IMR-90 (cell line): ENCODE results near the gene FCRL5. TPM values are rescaled to one million over a fixed set of nuclear protein-coding genes. Genes with fewer than 3 reads are reported as not detected.

ENCODE experiments used
- ATAC-seq: fragments of 200-7000 bp; cut with Tn5 transposase; 2 replicates; pipeline ENCODE4 v1.9.1; 2020; ENCODE audit warnings: low read depth, mild to moderate bottlenecking, moderate library complexity
- BruUV-seq: library from RNA; stranded (reverse); fragments of 400-500 nt; replicated peaks from 2 replicates; lab custom pipeline; 2021; lab: Mats Ljungman, UMichigan
- CTCF ChIA-PET: fragments of 300-600 bp; formaldehyde crosslinking; extraction: SDS; loops from one replicate; lab custom pipeline; 2021; ENCODE audit warnings: antibody characterized with exemption; lab: Yijun Ruan, JAX
- POLR2A ChIA-PET: fragments of 300-600 bp; sonication (Branson Sonifier 250); formaldehyde crosslinking; loops from one replicate; lab custom pipeline; 2022; ENCODE audit warnings: antibody characterized with exemption; ENCODE audit not compliant: unreplicated experiment; lab: Charles Lee
- DNase-seq: peaks from one replicate; pipeline ENCODE4 v3.0.0; 2013
- H2AFZ ChIP-seq: replicated peaks from 2 replicates; pipeline ENCODE3; 2013; ENCODE audit warnings: low read length, mild to moderate bottlenecking; ENCODE audit not compliant: poor library complexity
- H2AK5ac ChIP-seq: 2 replicates; pipeline ENCODE4 v1.6.1; 2013; ENCODE audit warnings: low read depth, low read length, inconsistent platforms
- H2AK9ac ChIP-seq: replicated peaks from 2 replicates; pipeline ENCODE3; 2013; ENCODE audit warnings: mild to moderate bottlenecking, low read depth, low read length, moderate library complexity; ENCODE audit not compliant: poor library complexity
- H2BK120ac ChIP-seq: 2 replicates; pipeline ENCODE4 v1.6.1; 2013; ENCODE audit warnings: low read depth, low read length, inconsistent platforms
- H2BK15ac ChIP-seq: 3 replicates; pipeline ENCODE4 v1.6.1; 2013; ENCODE audit warnings: low read depth, low read length, inconsistent platforms
- H2BK20ac ChIP-seq: 2 replicates; pipeline ENCODE4 v1.6.1; 2013; ENCODE audit warnings: low read depth, mild to moderate bottlenecking, inconsistent platforms, low read length, moderate library complexity
- H2BK5ac ChIP-seq: 2 replicates; pipeline ENCODE4 v1.6.1; 2013; ENCODE audit warnings: mild to moderate bottlenecking, low read depth, low read length, inconsistent platforms; ENCODE audit not compliant: poor library complexity, severe bottlenecking
- H3K14ac ChIP-seq: replicated peaks from 2 replicates; pipeline ENCODE4 v1.6.1; 2013; ENCODE audit warnings: low read depth, low read length, inconsistent platforms
- H3K18ac ChIP-seq: 2 replicates; pipeline ENCODE4 v1.6.1; 2013; ENCODE audit warnings: low read depth, low read length, control low read depth
- H3K23ac ChIP-seq: 2 replicates; pipeline ENCODE4 v1.6.1; 2013; ENCODE audit warnings: low read depth, low read length, inconsistent platforms
- H3K27ac ChIP-seq: 2 replicates; pipeline ENCODE4 v1.5.1; 2013; ENCODE audit warnings: mild to moderate bottlenecking, control low read depth, low read length; ENCODE audit not compliant: insufficient read depth
- H3K27me3 ChIP-seq: 2 replicates; pipeline ENCODE4 v1.6.1; 2013; ENCODE audit warnings: low read length; ENCODE audit not compliant: control insufficient read depth, insufficient read depth
- H3K36me3 ChIP-seq: 2 replicates; pipeline ENCODE4 v1.6.1; 2013; ENCODE audit warnings: low read length, mixed read lengths; ENCODE audit not compliant: control insufficient read depth, insufficient read depth
- H3K4ac ChIP-seq: 2 replicates; pipeline ENCODE4 v1.6.1; 2013; ENCODE audit warnings: low read depth, low read length, inconsistent platforms
- H3K4me1 ChIP-seq: 2 replicates; pipeline ENCODE4 v1.6.1; 2013; ENCODE audit warnings: low read length, mixed read lengths; ENCODE audit not compliant: control insufficient read depth, insufficient read depth
- H3K4me2 ChIP-seq: 2 replicates; pipeline ENCODE4 v1.6.1; 2013; ENCODE audit warnings: low read depth, mild to moderate bottlenecking, control low read depth, low read length, moderate library complexity
- H3K4me3 ChIP-seq: 2 replicates; pipeline ENCODE4 v1.5.1; 2013; ENCODE audit warnings: low read depth, mild to moderate bottlenecking, control low read depth, low read length, moderate library complexity; ENCODE audit not compliant: insufficient read depth
- H3K56ac ChIP-seq: 2 replicates; pipeline ENCODE4 v1.6.1; 2013; ENCODE audit warnings: low read length, inconsistent platforms; ENCODE audit not compliant: insufficient read depth; ENCODE audit errors: extremely low read depth
- H3K79me1 ChIP-seq, 2 experiments: 2 replicates each; pipeline ENCODE4 v1.6.1; 2013; ENCODE audit warnings: low read length in 2 of 2, inconsistent platforms in 1 of 2, low read depth in 1 of 2
- H3K9ac ChIP-seq: 2 replicates; pipeline ENCODE4 v1.6.1; 2013; ENCODE audit warnings: low read depth, low read length, control low read depth
- H3K9me1 ChIP-seq: 2 replicates; pipeline ENCODE4 v1.6.1; 2013; ENCODE audit warnings: low read length, inconsistent platforms; ENCODE audit not compliant: insufficient read depth
- H3K9me3 ChIP-seq: 2 replicates; pipeline ENCODE4 v1.6.1; 2013; ENCODE audit warnings: low read length; ENCODE audit not compliant: control insufficient read depth, insufficient read depth
- H4K20me1 ChIP-seq: 2 replicates; pipeline ENCODE4 v1.6.1; 2013; ENCODE audit warnings: low read length, inconsistent platforms; ENCODE audit not compliant: insufficient read depth
- H4K5ac ChIP-seq: 2 replicates; pipeline ENCODE4 v1.6.1; 2013; ENCODE audit warnings: mild to moderate bottlenecking, low read depth, low read length, control low read depth
- H4K8ac ChIP-seq, 2 experiments: 2 replicates each; pipeline ENCODE4 v1.6.1; 2013; ENCODE audit warnings: low read depth in 2 of 2, low read length in 2 of 2, control low read depth in 1 of 2, inconsistent platforms in 1 of 2
- H4K91ac ChIP-seq: 2 replicates; pipeline ENCODE4 v1.6.1; 2013; ENCODE audit warnings: low read depth, low read length, inconsistent platforms; ENCODE audit not compliant: insufficient read depth
- BHLHE40 ChIP-seq: fragments of 150-350 bp; IDR thresholded peaks from 2 replicates; pipeline ENCODE4 v1.6.1; 2016; ENCODE audit warnings: mild to moderate bottlenecking, low read depth, low read length
- CEBPB ChIP-seq: IDR thresholded peaks from 2 replicates; pipeline ENCODE4 v1.6.1; 2012; ENCODE audit warnings: low read depth, low read length, improper control_type of control experiment
- CHD1 ChIP-seq: IDR thresholded peaks from 2 replicates; pipeline ENCODE4 v1.6.1; 2012; ENCODE audit warnings: low read depth, low read length, improper control_type of control experiment
- FOS ChIP-seq: fragments of 150-350 bp; IDR thresholded peaks from 2 replicates; pipeline ENCODE4 v1.6.1; 2016; ENCODE audit warnings: low read depth, low read length
- MAFK ChIP-seq: IDR thresholded peaks from 2 replicates; pipeline ENCODE4 v1.6.1; 2012; ENCODE audit warnings: low read depth, low read length, improper control_type of control experiment
- MAZ ChIP-seq: IDR thresholded peaks from 2 replicates; pipeline ENCODE4 v1.6.1; 2012; ENCODE audit warnings: low read depth, mild to moderate bottlenecking, low read length, improper control_type of control experiment, moderate library complexity, borderline replicate concordance
- MXI1 ChIP-seq: IDR thresholded peaks from 2 replicates; pipeline ENCODE4 v1.6.1; 2012; ENCODE audit warnings: low read depth, mild to moderate bottlenecking, low read length, moderate library complexity, borderline replicate concordance
- NFE2L2 ChIP-seq: fragments of 150-350 bp; IDR thresholded peaks from 2 replicates; pipeline ENCODE4 v1.6.1; 2016; ENCODE audit warnings: low read depth, mild to moderate bottlenecking, low read length
- POLR2A ChIP-seq: IDR thresholded peaks from 2 replicates; pipeline ENCODE4 v1.6.1; 2012; ENCODE audit warnings: mild to moderate bottlenecking, low read depth, low read length
- RAD21 ChIP-seq: IDR thresholded peaks from 2 replicates; pipeline ENCODE4 v1.6.1; 2012; ENCODE audit warnings: low read length, improper control_type of control experiment
- RCOR1 ChIP-seq: IDR thresholded peaks from 2 replicates; pipeline ENCODE4 v1.6.1; 2012; ENCODE audit warnings: mild to moderate bottlenecking, low read length, improper control_type of control experiment; ENCODE audit not compliant: insufficient replicate concordance
- RFX5 ChIP-seq: IDR thresholded peaks from 2 replicates; pipeline ENCODE4 v1.8.0; 2012; ENCODE audit warnings: low read depth, mild to moderate bottlenecking, low read length, moderate library complexity
- SMC3 ChIP-seq: fragments of 150-350 bp; IDR thresholded peaks from 2 replicates; pipeline ENCODE4 v1.6.1; 2016; ENCODE audit warnings: low read depth, mild to moderate bottlenecking, antibody characterized with exemption, low read length, moderate library complexity
- WGBS, 2 experiments: methylation state at CpG; one replicate each; pipeline versions ENCODE4 v1.1.5 to v1.1.7; 2013; ENCODE audit warnings: missing lambda C conversion rate in 2 of 2; ENCODE audit not compliant: insufficient read length in 1 of 2; ENCODE audit errors: extremely low coverage in 2 of 2; 5-methylcytosine and 5-hydroxymethylcytosine counted together
- dilution Hi-C: fragments of 300-500 bp; cut with HindIII; formaldehyde crosslinking; loops from one replicate; pipeline ENCODE4 v1.14.3; 2018; ENCODE audit warnings: low sequenced_read_pairs; ENCODE audit not compliant: unreplicated experiment
- in situ Hi-C: fragments of 300-500 bp; cut with MboI; formaldehyde crosslinking; loops from 3 replicates; pipeline ENCODE4 v1.14.3; 2019; ENCODE audit warnings: low sequenced_read_pairs, inconsistent platforms, mixed read lengths
- intact Hi-C: fragments of 100-400 bp; cut with micrococcal nuclease; formaldehyde crosslinking; loops from 2 replicates; pipeline ENCODE4 v1.10.0; 2022
- polyA plus RNA-seq, 3 experiments: library from polyadenylated mRNA; depleted of rRNA; stranded (reverse); fragments of >200 nt; gene quantifications; 2 replicates each; pipeline ENCODE4 v1.2.3, GENCODE V29; 2012; ENCODE audit warnings: low replicate concordance in 1 of 3
- total RNA-seq: library from RNA; depleted of rRNA; stranded (reverse); fragments of >200 nt; gene quantifications from 2 replicates; pipeline ENCODE4 v1.2.3, GENCODE V29; 2012
- TF ChIP-seq, protein P1 (sequence below): fragments of 150-350 bp; IDR thresholded peaks from 2 replicates; pipeline ENCODE4 v1.6.1; 2017; ENCODE audit warnings: mild to moderate bottlenecking, antibody characterized with exemption, low read length, low read depth
- TF ChIP-seq, protein P2 (sequence below): conservative IDR thresholded peaks from 2 replicates; pipeline ENCODE4 v1.5.1; 2012; ENCODE audit warnings: mild to moderate bottlenecking, low read depth, low read length, improper control_type of control experiment
- TF ChIP-seq, protein P3 (sequence below): fragments of 150-350 bp; IDR thresholded peaks from 2 replicates; pipeline ENCODE4 v1.6.1; 2016; ENCODE audit warnings: low read depth, mild to moderate bottlenecking, low read length, moderate library complexity, borderline replicate concordance

The FCRL5 gene
- total and polyA plus RNA-seq, 2 of the 4 experiments (the other 2 are of a cell fraction), result not detected

DNA sequence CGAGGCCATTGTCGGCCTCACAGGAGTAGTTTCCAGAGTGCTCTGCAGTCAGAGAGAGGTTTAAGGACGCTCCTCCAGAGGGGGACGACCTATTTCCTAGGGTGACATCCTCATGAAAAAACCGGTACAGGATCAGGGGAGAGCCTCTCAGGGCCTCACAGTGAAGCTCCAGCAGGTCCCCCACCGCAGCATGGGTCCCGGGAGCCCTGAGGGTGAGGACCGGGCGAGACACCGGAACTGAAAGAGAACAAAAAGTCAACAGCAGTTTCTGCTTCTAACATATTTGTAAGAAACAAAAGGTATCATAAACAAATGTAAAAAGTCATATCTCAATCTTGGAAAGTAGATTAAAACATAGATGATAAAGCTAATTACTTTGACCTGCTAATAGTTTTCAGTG is 31.3 kb downstream of the FCRL5 start:
- ATAC-seq (no peak), DNase-seq (no peak)
- intact Hi-C loops, result no loop called here
- CTCF ChIA-PET, result no interaction called here
- POLR2A ChIA-PET, result no interaction called here
- Histone ChIP-seq H3K79me1 (no peaks in the 10 kb centered on the region), H3K27ac (no peak overlapping the region), H3K4me1 (no peaks in the 10 kb centered on the region), H3K4ac (no peak overlapping the region), H4K91ac (no peak overlapping the region), H3K27me3 (no peaks in the 10 kb centered on the region), H2AK9ac (no peak overlapping the region), H3K4me2 (no peak overlapping the region), H3K56ac (no peak overlapping the region), H3K23ac (no peak overlapping the region), H2BK5ac (no peak overlapping the region), H2AK5ac (no peak overlapping the region), H2AFZ (no peak overlapping the region), H3K18ac (no peak overlapping the region), H4K8ac (no peak overlapping the region), H4K5ac (no peak overlapping the region), H2BK20ac (no peak overlapping the region), H3K9me3 (no peaks in the 10 kb centered on the region), H3K9ac (no peak overlapping the region), H3K4me3 (no peak overlapping the region), H2BK120ac (no peak overlapping the region), H2BK15ac (no peak overlapping the region), H3K14ac (no peak overlapping the region), H3K36me3 (no peaks in the 10 kb centered on the region), H3K9me1 (no peaks in the 10 kb centered on the region), H4K20me1 (no peaks in the 10 kb centered on the region)
- WGBS, 2 experiments, result 81% methylated on average over 3 of the region's 10 CpGs; no CpG with 5 or more reads in 1 of the 2 experiments
- dilution Hi-C loops, result no loop called here
- BruUV-seq, result no TSS peak
- in situ Hi-C loops, result no loop called here
- TF ChIP-seq MAFK (no peak), MAZ (no peak), POLR2A (no peak), RAD21 (no peak), RCOR1 (no peak), SMC3 (no peak), RFX5 (no peak), BHLHE40 (no peak), NFE2L2 (no peak), CHD1 (no peak), MXI1 (no peak), CEBPB (no peak), FOS (no peak)
- TF ChIP-seq, protein P1, sequence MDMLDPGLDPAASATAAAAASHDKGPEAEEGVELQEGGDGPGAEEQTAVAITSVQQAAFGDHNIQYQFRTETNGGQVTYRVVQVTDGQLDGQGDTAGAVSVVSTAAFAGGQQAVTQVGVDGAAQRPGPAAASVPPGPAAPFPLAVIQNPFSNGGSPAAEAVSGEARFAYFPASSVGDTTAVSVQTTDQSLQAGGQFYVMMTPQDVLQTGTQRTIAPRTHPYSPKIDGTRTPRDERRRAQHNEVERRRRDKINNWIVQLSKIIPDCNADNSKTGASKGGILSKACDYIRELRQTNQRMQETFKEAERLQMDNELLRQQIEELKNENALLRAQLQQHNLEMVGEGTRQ, result no peak
- TF ChIP-seq, protein P2, sequence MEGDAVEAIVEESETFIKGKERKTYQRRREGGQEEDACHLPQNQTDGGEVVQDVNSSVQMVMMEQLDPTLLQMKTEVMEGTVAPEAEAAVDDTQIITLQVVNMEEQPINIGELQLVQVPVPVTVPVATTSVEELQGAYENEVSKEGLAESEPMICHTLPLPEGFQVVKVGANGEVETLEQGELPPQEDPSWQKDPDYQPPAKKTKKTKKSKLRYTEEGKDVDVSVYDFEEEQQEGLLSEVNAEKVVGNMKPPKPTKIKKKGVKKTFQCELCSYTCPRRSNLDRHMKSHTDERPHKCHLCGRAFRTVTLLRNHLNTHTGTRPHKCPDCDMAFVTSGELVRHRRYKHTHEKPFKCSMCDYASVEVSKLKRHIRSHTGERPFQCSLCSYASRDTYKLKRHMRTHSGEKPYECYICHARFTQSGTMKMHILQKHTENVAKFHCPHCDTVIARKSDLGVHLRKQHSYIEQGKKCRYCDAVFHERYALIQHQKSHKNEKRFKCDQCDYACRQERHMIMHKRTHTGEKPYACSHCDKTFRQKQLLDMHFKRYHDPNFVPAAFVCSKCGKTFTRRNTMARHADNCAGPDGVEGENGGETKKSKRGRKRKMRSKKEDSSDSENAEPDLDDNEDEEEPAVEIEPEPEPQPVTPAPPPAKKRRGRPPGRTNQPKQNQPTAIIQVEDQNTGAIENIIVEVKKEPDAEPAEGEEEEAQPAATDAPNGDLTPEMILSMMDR, result no peak
- TF ChIP-seq, protein P3, sequence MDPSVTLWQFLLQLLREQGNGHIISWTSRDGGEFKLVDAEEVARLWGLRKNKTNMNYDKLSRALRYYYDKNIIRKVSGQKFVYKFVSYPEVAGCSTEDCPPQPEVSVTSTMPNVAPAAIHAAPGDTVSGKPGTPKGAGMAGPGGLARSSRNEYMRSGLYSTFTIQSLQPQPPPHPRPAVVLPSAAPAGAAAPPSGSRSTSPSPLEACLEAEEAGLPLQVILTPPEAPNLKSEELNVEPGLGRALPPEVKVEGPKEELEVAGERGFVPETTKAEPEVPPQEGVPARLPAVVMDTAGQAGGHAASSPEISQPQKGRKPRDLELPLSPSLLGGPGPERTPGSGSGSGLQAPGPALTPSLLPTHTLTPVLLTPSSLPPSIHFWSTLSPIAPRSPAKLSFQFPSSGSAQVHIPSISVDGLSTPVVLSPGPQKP, result no peak
